ENCODE data around the gene LIN52. TPM values are rescaled to one million over a fixed set of nuclear protein-coding genes. Genes with fewer than 3 reads are reported as not detected.

Gene LIN52
- total and polyA plus RNA-seq, 2 experiments from 2014 or later, result 8.0 to 8.7 TPM

GRCh38 chr14:74241652-74242017, 156.9 kb downstream of the LIN52 start:
- Histone ChIP-seq H3K9ac (no peak overlapping the region), H3K36me3 (ENCODE audit: low read depth) (no peaks in the 10 kb centered on the region), H3K27me3 (replicated peaks; ENCODE audit: insufficient read depth) (peaks cover 86% of the 10 kb centered on the region), H3K4me1 (ENCODE audit: insufficient read depth) (no peaks in the 10 kb centered on the region), H3K4me3 (no peak overlapping the region), H3K9me3 (ENCODE audit: low read depth) (no peaks in the 10 kb centered on the region), H3K9me2 (ENCODE audit: insufficient read depth) (no peaks in the 10 kb centered on the region), H3F3A (ENCODE audit: insufficient read depth) (no peaks in the 10 kb centered on the region), H3K4me2 (ENCODE audit: unreplicated experiment) (no peak overlapping the region), H4K20me1 (ENCODE audit: insufficient read depth) (no peaks in the 10 kb centered on the region), H2AFZ (no peak overlapping the region), H3K27ac (no peak overlapping the region), H3K79me2 (ENCODE audit: insufficient read depth) (no peaks in the 10 kb centered on the region)
- in situ Hi-C loops (cut with MboI), result no loop called here
- WGBS, 2 experiments (ENCODE audit: low coverage in 1 of 2, low lambda C conversion rate in 2 of 2, missing lambda C conversion rate in 2 of 2), result 14 to 16% methylated on average over 14 of the region's 14 CpGs
- DNase-seq, result no peak
- TF ChIP-seq EZH2 (IDR thresholded peaks at IDR 0.05; ENCODE audit: insufficient read depth, poor library complexity, severe bottlenecking) (peak; percentile 96), EZH2phosphoT487 (IDR thresholded peaks at IDR 0.05; ENCODE audit: insufficient read depth, low read depth) (no peak; the same call in 1 of the 2 replicates)

GRCh38 chr14:74242021-74242779, 157.4 kb downstream of the LIN52 start:
- H3K4me2 ChIP-seq (ENCODE audit: unreplicated experiment), result no peak overlapping the region
- no peaks in the 10 kb centered on the region for H3K79me2 ChIP-seq (ENCODE audit: insufficient read depth)
- H3K9me2 ChIP-seq (ENCODE audit: insufficient read depth), result no peaks in the 10 kb centered on the region
- DNase-seq, result no peak
- no peak overlapping the region for H3K4me3 ChIP-seq
- H3K4me1 ChIP-seq (ENCODE audit: insufficient read depth), result no peaks in the 10 kb centered on the region
- no peak overlapping the region for H2AFZ ChIP-seq
- in situ Hi-C loops (cut with MboI), result no loop called here
- no peaks in the 10 kb centered on the region for H4K20me1 ChIP-seq (ENCODE audit: insufficient read depth)
- no peaks in the 10 kb centered on the region for H3F3A ChIP-seq (ENCODE audit: insufficient read depth)
- H3K27ac ChIP-seq, result no peak overlapping the region
- H3K27me3 ChIP-seq (replicated peaks; ENCODE audit: insufficient read depth), result peaks cover 90% of the 10 kb centered on the region
- H3K9ac ChIP-seq, result no peak overlapping the region
- no peaks in the 10 kb centered on the region for H3K36me3 ChIP-seq (ENCODE audit: low read depth)
- TF ChIP-seq EZH2 (IDR thresholded peaks at IDR 0.05; ENCODE audit: insufficient read depth, poor library complexity, severe bottlenecking), result peak; percentile 69
- TF ChIP-seq EZH2phosphoT487 (IDR thresholded peaks at IDR 0.05; ENCODE audit: insufficient read depth, low read depth), result 0 out of 2 replicates have a peak, but pooled peaks have one; percentile 7
- no peaks in the 10 kb centered on the region for H3K9me3 ChIP-seq (ENCODE audit: low read depth)
- 21% methylated on average over 24 to 28 of the region's 28 CpGs for WGBS, 2 experiments (ENCODE audit: low coverage in 1 of 2, low lambda C conversion rate in 2 of 2, missing lambda C conversion rate in 2 of 2)

- whole genome bisulfite sequencing, 2 experiments (ENCODE audit: low coverage in 1 of 2, low lambda C conversion rate in 2 of 2, missing lambda C conversion rate in 2 of 2), result 30 to 32% methylated on average over 4 of the region's 4 CpGs
- Histone ChIP-seq H3K27ac (no peak overlapping the region), H3K4me1 (ENCODE audit: insufficient read depth) (no peaks in the 10 kb centered on the region), H2AFZ (no peak overlapping the region), H3K9me2 (ENCODE audit: insufficient read depth) (no peaks in the 10 kb centered on the region), H3K36me3 (ENCODE audit: low read depth) (no peaks in the 10 kb centered on the region), H3K9ac (no peak overlapping the region), H3K4me2 (ENCODE audit: unreplicated experiment) (no peak overlapping the region), H3K27me3 (replicated peaks; ENCODE audit: insufficient read depth) (peaks cover 95% of the 10 kb centered on the region), H3K79me2 (ENCODE audit: insufficient read depth) (no peaks in the 10 kb centered on the region), H3K9me3 (ENCODE audit: low read depth) (no peaks in the 10 kb centered on the region), H4K20me1 (ENCODE audit: insufficient read depth) (no peaks in the 10 kb centered on the region), H3K4me3 (no peak overlapping the region), H3F3A (ENCODE audit: insufficient read depth) (no peaks in the 10 kb centered on the region)
- DNase-seq, result no peak
- TF ChIP-seq EZH2phosphoT487 (IDR thresholded peaks at IDR 0.05; ENCODE audit: insufficient read depth, low read depth), result no peak
- TF ChIP-seq EZH2 (IDR thresholded peaks at IDR 0.05; ENCODE audit: insufficient read depth, poor library complexity, severe bottlenecking), result no peak
- in situ Hi-C loops (cut with MboI), result no loop called here
These were observed 158.0 kb downstream of the LIN52 start for GRCh38 chr14:74242780-74243042.

GRCh38 chr14:74243051-74243450, 158.3 kb downstream of the LIN52 start:
- no peaks in the 10 kb centered on the region for H3K4me1 ChIP-seq (ENCODE audit: insufficient read depth)
- no peak for DNase-seq
- H3F3A ChIP-seq (ENCODE audit: insufficient read depth), result no peaks in the 10 kb centered on the region
- no peak overlapping the region for H3K4me2 ChIP-seq (ENCODE audit: unreplicated experiment)
- H3K27ac ChIP-seq, result no peak overlapping the region
- no peaks in the 10 kb centered on the region for H3K9me3 ChIP-seq (ENCODE audit: low read depth)
- H3K9me2 ChIP-seq (ENCODE audit: insufficient read depth), result no peaks in the 10 kb centered on the region
- no peak overlapping the region for H3K9ac ChIP-seq
- H4K20me1 ChIP-seq (ENCODE audit: insufficient read depth), result no peaks in the 10 kb centered on the region
- no peak overlapping the region for H3K4me3 ChIP-seq
- H3K36me3 ChIP-seq (ENCODE audit: low read depth), result no peaks in the 10 kb centered on the region
- in situ Hi-C loops (cut with MboI), result no loop called here
- H2AFZ ChIP-seq, result no peak overlapping the region
- TF ChIP-seq EZH2 (IDR thresholded peaks at IDR 0.05; ENCODE audit: insufficient read depth, poor library complexity, severe bottlenecking) (no peak), EZH2phosphoT487 (IDR thresholded peaks at IDR 0.05; ENCODE audit: insufficient read depth, low read depth) (0 out of 2 replicates have a peak, but pooled peaks have one; percentile 37)
- H3K79me2 ChIP-seq (ENCODE audit: insufficient read depth), result no peaks in the 10 kb centered on the region
- 8% methylated on average over 5 of the region's 5 CpGs for WGBS, 2 experiments (ENCODE audit: low coverage in 1 of 2, low lambda C conversion rate in 2 of 2, missing lambda C conversion rate in 2 of 2)
- H3K27me3 ChIP-seq (replicated peaks; ENCODE audit: insufficient read depth), result peaks cover 96% of the 10 kb centered on the region
